OCI-LY3 (cell line): ENCODE results near the gene CDH4.

Experiments used
- EZH2phosphoT487 ChIP-seq: fragments of 200-600 bp; shearing (Covaris generic); IDR thresholded peaks from 2 replicates; pipeline ENCODE4 v1.6.1; 2018; ENCODE audit warnings: antibody characterized with exemption, mixed run types, low read depth
- TF ChIP-seq, protein P1 (sequence below): fragments of 200-600, 300-600 bp; sonication (generic); IDR thresholded peaks from 2 replicates; pipeline ENCODE4 v1.5.1; 2014; ENCODE audit warnings: antibody characterized with exemption, low read length, low read depth

- TF ChIP-seq, protein P1, sequence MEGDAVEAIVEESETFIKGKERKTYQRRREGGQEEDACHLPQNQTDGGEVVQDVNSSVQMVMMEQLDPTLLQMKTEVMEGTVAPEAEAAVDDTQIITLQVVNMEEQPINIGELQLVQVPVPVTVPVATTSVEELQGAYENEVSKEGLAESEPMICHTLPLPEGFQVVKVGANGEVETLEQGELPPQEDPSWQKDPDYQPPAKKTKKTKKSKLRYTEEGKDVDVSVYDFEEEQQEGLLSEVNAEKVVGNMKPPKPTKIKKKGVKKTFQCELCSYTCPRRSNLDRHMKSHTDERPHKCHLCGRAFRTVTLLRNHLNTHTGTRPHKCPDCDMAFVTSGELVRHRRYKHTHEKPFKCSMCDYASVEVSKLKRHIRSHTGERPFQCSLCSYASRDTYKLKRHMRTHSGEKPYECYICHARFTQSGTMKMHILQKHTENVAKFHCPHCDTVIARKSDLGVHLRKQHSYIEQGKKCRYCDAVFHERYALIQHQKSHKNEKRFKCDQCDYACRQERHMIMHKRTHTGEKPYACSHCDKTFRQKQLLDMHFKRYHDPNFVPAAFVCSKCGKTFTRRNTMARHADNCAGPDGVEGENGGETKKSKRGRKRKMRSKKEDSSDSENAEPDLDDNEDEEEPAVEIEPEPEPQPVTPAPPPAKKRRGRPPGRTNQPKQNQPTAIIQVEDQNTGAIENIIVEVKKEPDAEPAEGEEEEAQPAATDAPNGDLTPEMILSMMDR, result no peak
- TF ChIP-seq EZH2phosphoT487, result no peak
Observed at GRCh38 chr20:61551401-61551800, 299.3 kb downstream of the CDH4 start.
